ENCODE results near the gene C10orf71.

DNA sequence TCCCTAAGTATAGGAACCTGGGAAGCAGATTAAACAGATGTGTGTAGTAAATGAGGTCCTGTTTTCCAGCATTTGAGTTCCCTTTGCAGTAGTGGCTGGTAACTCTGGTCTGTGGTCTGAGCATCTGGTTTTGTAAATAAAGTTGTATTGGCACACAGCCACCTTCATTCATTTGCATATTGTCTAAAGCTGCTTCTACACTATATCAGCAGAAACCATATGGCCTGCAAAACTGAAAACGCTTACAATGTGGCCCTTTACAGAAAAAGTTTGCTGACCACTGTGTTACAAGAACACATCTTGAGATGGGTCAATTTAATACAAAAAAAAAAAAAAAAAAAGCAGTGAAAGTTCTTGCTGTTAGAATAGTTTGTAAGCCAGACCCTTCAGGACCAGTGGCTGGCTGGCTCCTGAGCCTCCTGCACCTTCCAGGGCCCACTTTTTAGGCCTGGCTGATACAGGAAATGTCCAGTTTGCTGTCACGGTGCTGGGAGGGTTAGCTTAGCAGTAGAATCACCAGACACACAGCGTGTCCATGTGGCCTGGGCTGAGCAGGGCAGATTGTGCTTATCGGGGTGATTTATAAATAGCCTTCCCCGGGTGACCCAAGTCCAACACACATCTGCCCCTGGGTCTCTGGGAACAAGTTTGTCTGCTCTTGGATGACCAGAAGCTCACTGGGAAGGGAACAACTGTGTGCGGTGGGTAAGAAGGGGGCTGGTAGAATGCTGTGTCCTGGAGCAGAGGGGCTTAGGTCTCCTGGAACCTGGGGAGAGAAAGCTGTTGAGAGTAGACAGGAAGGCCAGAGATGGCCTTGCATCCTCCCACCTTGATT lies 1.4 kb downstream of the C10orf71 start:
- TF ChIP-seq, protein P1, sequence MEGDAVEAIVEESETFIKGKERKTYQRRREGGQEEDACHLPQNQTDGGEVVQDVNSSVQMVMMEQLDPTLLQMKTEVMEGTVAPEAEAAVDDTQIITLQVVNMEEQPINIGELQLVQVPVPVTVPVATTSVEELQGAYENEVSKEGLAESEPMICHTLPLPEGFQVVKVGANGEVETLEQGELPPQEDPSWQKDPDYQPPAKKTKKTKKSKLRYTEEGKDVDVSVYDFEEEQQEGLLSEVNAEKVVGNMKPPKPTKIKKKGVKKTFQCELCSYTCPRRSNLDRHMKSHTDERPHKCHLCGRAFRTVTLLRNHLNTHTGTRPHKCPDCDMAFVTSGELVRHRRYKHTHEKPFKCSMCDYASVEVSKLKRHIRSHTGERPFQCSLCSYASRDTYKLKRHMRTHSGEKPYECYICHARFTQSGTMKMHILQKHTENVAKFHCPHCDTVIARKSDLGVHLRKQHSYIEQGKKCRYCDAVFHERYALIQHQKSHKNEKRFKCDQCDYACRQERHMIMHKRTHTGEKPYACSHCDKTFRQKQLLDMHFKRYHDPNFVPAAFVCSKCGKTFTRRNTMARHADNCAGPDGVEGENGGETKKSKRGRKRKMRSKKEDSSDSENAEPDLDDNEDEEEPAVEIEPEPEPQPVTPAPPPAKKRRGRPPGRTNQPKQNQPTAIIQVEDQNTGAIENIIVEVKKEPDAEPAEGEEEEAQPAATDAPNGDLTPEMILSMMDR (IDR thresholded peaks at IDR 0.05) = no peak
- no peak for TF ChIP-seq POLR2A (IDR thresholded peaks at IDR 0.05)
- no peak for TF ChIP-seq POLR2AphosphoS5 (IDR thresholded peaks at IDR 0.05)
- no peak for TF ChIP-seq EP300 (IDR thresholded peaks at IDR 0.05)
